Ishikawa (cell line): ENCODE measurements around the gene OR2F2.

ENCODE experiments used
- CEBPB ChIP-seq: IDR thresholded peaks from 2 replicates; pipeline ENCODE4 v1.6.1; 2012
- CREB1 ChIP-seq: IDR thresholded peaks from 2 replicates; pipeline ENCODE4 v1.6.1; 2012; ENCODE audit warnings: low read depth
- EGR1 ChIP-seq: IDR thresholded peaks from 2 replicates; pipeline ENCODE4 v1.6.1; 2012
- EP300 ChIP-seq: IDR thresholded peaks from 2 replicates; pipeline ENCODE4 v1.6.1; 2012; ENCODE audit warnings: borderline replicate concordance
- FOXM1 ChIP-seq: IDR thresholded peaks from 2 replicates; pipeline ENCODE4 v1.6.1; 2012; ENCODE audit warnings: low read depth, borderline replicate concordance
- NFIC ChIP-seq: IDR thresholded peaks from 2 replicates; pipeline ENCODE4 v1.6.1; 2012
- RAD21 ChIP-seq: IDR thresholded peaks from 2 replicates; pipeline ENCODE4 v1.6.1; 2012; ENCODE audit warnings: low read depth
- TAF1 ChIP-seq: IDR thresholded peaks from 2 replicates; pipeline ENCODE4 v1.6.1; 2012; ENCODE audit warnings: low read depth, mild to moderate bottlenecking
- TCF12 ChIP-seq: IDR thresholded peaks from 2 replicates; pipeline ENCODE4 v1.6.1; 2012; ENCODE audit warnings: low read depth
- TEAD4 ChIP-seq: IDR thresholded peaks from 2 replicates; pipeline ENCODE4 v1.6.1; 2012
- USF1 ChIP-seq: IDR thresholded peaks from 2 replicates; pipeline ENCODE4 v1.6.1; 2012
- YY1 ChIP-seq: IDR thresholded peaks from 2 replicates; pipeline ENCODE4 v1.6.1; 2012; ENCODE audit warnings: low read depth
- ZBTB7A ChIP-seq: IDR thresholded peaks from 2 replicates; pipeline ENCODE4 v1.6.1; 2012; ENCODE audit warnings: low read depth
- TF ChIP-seq, protein P1 (sequence below): IDR thresholded peaks from 2 replicates; pipeline ENCODE4 v1.6.1; 2012
- TF ChIP-seq, protein P2 (sequence below): IDR thresholded peaks from 2 replicates; pipeline ENCODE4 v1.6.1; 2012; ENCODE audit warnings: low read depth, mild to moderate bottlenecking

Gene OR2F2

DNA sequence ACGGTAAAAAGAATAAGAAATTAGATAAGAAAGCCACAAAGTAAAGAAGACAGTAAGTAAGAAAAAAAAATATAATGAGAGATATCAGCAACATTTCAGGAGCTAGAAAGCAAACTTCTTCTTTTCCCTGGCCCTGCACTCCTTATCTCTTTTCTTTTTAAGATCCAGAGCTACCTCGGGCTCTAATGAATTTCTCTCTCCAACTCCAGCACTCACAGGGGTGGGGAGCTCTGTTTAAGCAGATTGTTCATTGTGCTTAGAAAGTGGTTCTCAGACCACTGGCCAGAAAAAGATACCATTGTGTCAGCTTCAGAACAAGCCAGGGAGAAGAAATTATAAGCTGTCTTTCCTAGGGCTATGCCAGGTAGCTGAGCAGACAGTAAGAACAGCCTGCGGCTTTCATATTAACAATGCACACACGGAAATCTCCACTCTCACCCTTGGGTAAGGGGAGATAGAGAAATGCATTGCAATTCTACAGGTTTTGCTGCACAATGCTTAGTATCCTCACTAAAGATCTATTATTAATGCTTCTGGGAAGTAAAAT is 38.9 kb downstream of the OR2F2 start:
- TF ChIP-seq, protein P1, sequence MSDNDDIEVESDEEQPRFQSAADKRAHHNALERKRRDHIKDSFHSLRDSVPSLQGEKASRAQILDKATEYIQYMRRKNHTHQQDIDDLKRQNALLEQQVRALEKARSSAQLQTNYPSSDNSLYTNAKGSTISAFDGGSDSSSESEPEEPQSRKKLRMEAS, result no peak

- no peak for TF ChIP-seq TCF12
- TF ChIP-seq, protein P2, sequence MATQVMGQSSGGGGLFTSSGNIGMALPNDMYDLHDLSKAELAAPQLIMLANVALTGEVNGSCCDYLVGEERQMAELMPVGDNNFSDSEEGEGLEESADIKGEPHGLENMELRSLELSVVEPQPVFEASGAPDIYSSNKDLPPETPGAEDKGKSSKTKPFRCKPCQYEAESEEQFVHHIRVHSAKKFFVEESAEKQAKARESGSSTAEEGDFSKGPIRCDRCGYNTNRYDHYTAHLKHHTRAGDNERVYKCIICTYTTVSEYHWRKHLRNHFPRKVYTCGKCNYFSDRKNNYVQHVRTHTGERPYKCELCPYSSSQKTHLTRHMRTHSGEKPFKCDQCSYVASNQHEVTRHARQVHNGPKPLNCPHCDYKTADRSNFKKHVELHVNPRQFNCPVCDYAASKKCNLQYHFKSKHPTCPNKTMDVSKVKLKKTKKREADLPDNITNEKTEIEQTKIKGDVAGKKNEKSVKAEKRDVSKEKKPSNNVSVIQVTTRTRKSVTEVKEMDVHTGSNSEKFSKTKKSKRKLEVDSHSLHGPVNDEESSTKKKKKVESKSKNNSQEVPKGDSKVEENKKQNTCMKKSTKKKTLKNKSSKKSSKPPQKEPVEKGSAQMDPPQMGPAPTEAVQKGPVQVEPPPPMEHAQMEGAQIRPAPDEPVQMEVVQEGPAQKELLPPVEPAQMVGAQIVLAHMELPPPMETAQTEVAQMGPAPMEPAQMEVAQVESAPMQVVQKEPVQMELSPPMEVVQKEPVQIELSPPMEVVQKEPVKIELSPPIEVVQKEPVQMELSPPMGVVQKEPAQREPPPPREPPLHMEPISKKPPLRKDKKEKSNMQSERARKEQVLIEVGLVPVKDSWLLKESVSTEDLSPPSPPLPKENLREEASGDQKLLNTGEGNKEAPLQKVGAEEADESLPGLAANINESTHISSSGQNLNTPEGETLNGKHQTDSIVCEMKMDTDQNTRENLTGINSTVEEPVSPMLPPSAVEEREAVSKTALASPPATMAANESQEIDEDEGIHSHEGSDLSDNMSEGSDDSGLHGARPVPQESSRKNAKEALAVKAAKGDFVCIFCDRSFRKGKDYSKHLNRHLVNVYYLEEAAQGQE, result no peak
- TF ChIP-seq YY1, result no peak
- no peak for TF ChIP-seq RAD21
- no peak for TF ChIP-seq TAF1
- no peak for TF ChIP-seq USF1
- no peak for TF ChIP-seq TEAD4
- TF ChIP-seq, protein P1, result no peak
- no peak for TF ChIP-seq CEBPB
- no peak for TF ChIP-seq FOXM1
- no peak for TF ChIP-seq EP300
- no peak for TF ChIP-seq NFIC
- no peak for TF ChIP-seq CREB1
- TF ChIP-seq EGR1, result no peak
Measured at GRCh38 chr7:143974459-143974858, 39.4 kb downstream of the OR2F2 start.

DNA sequence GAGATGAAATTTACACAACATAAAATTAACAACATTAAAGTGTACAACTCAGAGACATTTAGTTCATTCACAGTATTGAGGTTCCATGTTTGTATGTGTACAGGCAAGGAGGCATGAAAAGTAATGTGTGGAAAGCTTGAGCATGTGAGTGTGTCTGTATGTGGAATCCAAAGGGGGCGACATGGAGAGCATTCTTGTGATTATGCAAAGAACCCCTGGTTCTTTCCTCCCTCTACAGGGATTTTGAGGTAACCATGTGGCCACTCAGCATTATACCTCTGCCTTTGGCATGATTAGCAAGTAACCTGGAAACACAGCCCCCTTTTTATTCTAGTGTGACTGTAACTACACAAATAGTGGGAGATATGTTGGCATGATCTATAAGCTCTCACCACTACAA is 40.6 kb downstream of the OR2F2 start:
- TF ChIP-seq CEBPB (no peak), YY1 (no peak), TEAD4 (no peak), EGR1 (no peak), CREB1 (no peak), EP300 (no peak), NFIC (no peak), FOXM1 (no peak), TCF12 (no peak), RAD21 (no peak), ZBTB7A (no peak), TAF1 (no peak), USF1 (no peak)
- TF ChIP-seq, protein P2, result no peak
- TF ChIP-seq, protein P1, result no peak

DNA sequence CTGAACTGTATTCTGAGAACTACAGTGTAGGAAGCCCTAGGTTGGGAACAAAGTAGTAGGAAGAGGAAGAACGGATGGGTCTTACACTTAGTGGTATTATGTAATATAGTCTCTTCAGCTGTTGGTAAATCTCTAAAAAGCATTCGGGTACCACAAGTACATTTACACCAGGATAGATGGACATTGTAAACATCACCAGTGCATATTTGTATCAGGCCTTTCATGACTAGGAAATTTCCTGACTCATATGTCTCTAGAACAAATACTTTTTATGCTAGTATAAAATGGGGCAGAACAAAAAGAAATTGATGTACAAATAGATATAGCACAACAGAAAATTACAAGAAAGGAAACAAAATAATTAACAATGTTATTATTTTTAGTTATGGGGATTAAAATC is 43.6 kb downstream of the OR2F2 start:
- TF ChIP-seq EGR1, result no peak
- no peak for TF ChIP-seq NFIC
- no peak for TF ChIP-seq TCF12
- TF ChIP-seq TEAD4, result no peak
- TF ChIP-seq, protein P2, result no peak
- no peak for TF ChIP-seq ZBTB7A
- TF ChIP-seq CREB1, result no peak
- no peak for TF ChIP-seq YY1
- no peak for TF ChIP-seq CEBPB
- no peak for TF ChIP-seq RAD21
- no peak for TF ChIP-seq FOXM1
- TF ChIP-seq TAF1, result no peak
- TF ChIP-seq, protein P1, result no peak

DNA sequence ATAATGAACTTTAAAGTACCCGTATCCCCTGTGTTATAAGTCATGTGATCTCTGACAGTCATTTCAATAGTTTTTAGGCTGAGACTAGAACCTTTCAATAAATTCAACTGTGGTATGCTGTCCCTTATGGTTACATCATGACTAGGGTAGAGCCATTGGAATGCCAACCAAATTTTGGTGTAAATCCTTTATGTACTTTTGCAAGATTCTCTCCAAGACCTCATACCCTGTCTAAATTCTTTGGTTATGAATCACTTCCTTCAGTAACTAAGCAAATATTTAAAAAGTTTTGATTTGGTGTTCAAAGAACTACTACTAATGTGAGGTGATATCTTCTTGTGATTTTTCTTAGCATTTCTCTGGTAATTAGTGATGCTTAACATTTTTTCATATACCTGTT is 44.3 kb downstream of the OR2F2 start:
- TF ChIP-seq NFIC, result no peak
- no peak for TF ChIP-seq ZBTB7A
- TF ChIP-seq TEAD4, result no peak
- no peak for TF ChIP-seq YY1
- TF ChIP-seq RAD21, result no peak
- TF ChIP-seq, protein P2, result no peak
- no peak for TF ChIP-seq EP300
- no peak for TF ChIP-seq FOXM1
